SK-N-SH (cell line): Measurements from ENCODE around the gene OPCML.

Experiments
- CTCF ChIP-seq: fragments of 200-600 bp; sonication (generic); IDR thresholded peaks from 2 replicates; pipeline ENCODE4 v1.6.1; 2017; ENCODE audit warnings: antibody characterized with exemption, mild to moderate bottlenecking, moderate library complexity
- GABPA ChIP-seq: IDR thresholded peaks from 2 replicates; pipeline ENCODE4 v1.4.0; 2012; ENCODE audit warnings: low read depth, mild to moderate bottlenecking
- IRF3 ChIP-seq: fragments of 150-350 bp; IDR thresholded peaks from 2 replicates; pipeline ENCODE4 v1.6.1; 2016; ENCODE audit warnings: mild to moderate bottlenecking, low read depth, low read length
- JUND ChIP-seq: IDR thresholded peaks from 2 replicates; pipeline ENCODE4 v1.4.0; 2012
- MAX ChIP-seq: IDR thresholded peaks from 2 replicates; pipeline ENCODE4 v1.4.0; 2012; ENCODE audit warnings: low read depth
- POLR2AphosphoS5 ChIP-seq: IDR thresholded peaks from 2 replicates; pipeline ENCODE4 v1.6.1; 2012; ENCODE audit warnings: low read depth, low read length
- RAD21 ChIP-seq: IDR thresholded peaks from 2 replicates; pipeline ENCODE4 v1.6.1; 2012; ENCODE audit warnings: mild to moderate bottlenecking, low read length
- RCOR1 ChIP-seq: fragments of 150-350 bp; IDR thresholded peaks from 2 replicates; pipeline ENCODE4 v1.6.1; 2017; ENCODE audit warnings: antibody characterized with exemption, low read length
- REST ChIP-seq: IDR thresholded peaks from 2 replicates; pipeline ENCODE4 v1.6.1; 2012; ENCODE audit warnings: mild to moderate bottlenecking, low read depth, low read length, moderate library complexity
- RFX5 ChIP-seq: IDR thresholded peaks from 2 replicates; pipeline ENCODE4 v1.6.1; 2012; ENCODE audit warnings: mild to moderate bottlenecking, improper control_type of control experiment, low read length
- TAF1 ChIP-seq: IDR thresholded peaks from 2 replicates; pipeline ENCODE4 v1.6.1; 2012; ENCODE audit warnings: low read depth, mild to moderate bottlenecking, low read length, moderate library complexity, borderline replicate concordance
- TEAD4 ChIP-seq: IDR thresholded peaks from 2 replicates; pipeline ENCODE4 v1.4.0; 2012; ENCODE audit warnings: mild to moderate bottlenecking, borderline replicate concordance; ENCODE audit not compliant: insufficient read depth
- USF1 ChIP-seq: IDR thresholded peaks from 2 replicates; pipeline ENCODE4 v1.4.0; 2012; ENCODE audit warnings: low read depth, borderline replicate concordance
- ZBTB33 ChIP-seq: IDR thresholded peaks from 2 replicates; pipeline ENCODE4 v1.4.0; 2012; ENCODE audit warnings: low read depth, borderline replicate concordance

- TF ChIP-seq CTCF (no peak), JUND (no peak), USF1 (no peak), TAF1 (no peak), MAX (no peak), GABPA (no peak), POLR2AphosphoS5 (no peak), RFX5 (no peak), REST (no peak), ZBTB33 (no peak), TEAD4 (no peak), IRF3 (no peak), RCOR1 (no peak), RAD21 (no peak)
Observed at GRCh38 chr11:133149698-133150097, 382.6 kb downstream of the OPCML start.
